Fibroblast of skin of left quadriceps (primary cell): ENCODE data around the gene CARD11.

ENCODE experiments used
- DNase-seq, 2 experiments: peaks; one replicate each; pipeline ENCODE4 v3.0.0-alpha.2; 2013; ENCODE audit warnings: low read depth in 2 of 2

CARD11 gene

GRCh38 chr7:2982401-2982800 lies 61.3 kb downstream of the CARD11 start:
- DNase-seq = no peak

GRCh38 chr7:2981103-2981480 lies 62.6 kb downstream of the CARD11 start:
- no peak for DNase-seq

GRCh38 chr7:2980401-2981102 lies 63.1 kb downstream of the CARD11 start:
- no peak for DNase-seq

GRCh38 chr7:2979951-2980350 lies 63.7 kb downstream of the CARD11 start:
- no peak for DNase-seq

GRCh38 chr7:2979201-2979631 lies 64.5 kb downstream of the CARD11 start:
- DNase-seq = no peak

- DNase-seq = no peak
Observed at GRCh38 chr7:2978408-2978807, 65.3 kb downstream of the CARD11 start.

- no peak for DNase-seq
Observed at GRCh38 chr7:2975821-2976371, 67.8 kb downstream of the CARD11 start.

- no peak for DNase-seq
Observed at GRCh38 chr7:2974093-2974819, 69.4 kb downstream of the CARD11 start.

- no peak for DNase-seq
Observed at GRCh38 chr7:2972835-2973161, 70.9 kb downstream of the CARD11 start.

GRCh38 chr7:2971914-2972834 lies 71.5 kb downstream of the CARD11 start:
- no peak for DNase-seq

GRCh38 chr7:2970861-2971260 lies 72.8 kb downstream of the CARD11 start:
- no peak for DNase-seq

GRCh38 chr7:2970307-2970664 lies 73.4 kb downstream of the CARD11 start:
- DNase-seq = no peak

GRCh38 chr7:2969398-2970306 lies 74.0 kb downstream of the CARD11 start:
- no peak for DNase-seq

- no peak for DNase-seq
Observed at GRCh38 chr7:2968616-2969397, 74.9 kb downstream of the CARD11 start.

GRCh38 chr7:2968176-2968575 lies 75.5 kb downstream of the CARD11 start:
- DNase-seq = no peak

- no peak for DNase-seq
Observed at GRCh38 chr7:2967705-2968104, 76.0 kb downstream of the CARD11 start.

- no peak for DNase-seq
Observed at GRCh38 chr7:2967253-2967652, 76.4 kb downstream of the CARD11 start.

- no peak for DNase-seq
Observed at GRCh38 chr7:2966466-2967078, 77.1 kb downstream of the CARD11 start.

GRCh38 chr7:2965745-2966270 lies 77.9 kb downstream of the CARD11 start:
- DNase-seq = no peak

GRCh38 chr7:2965301-2965700 lies 78.4 kb downstream of the CARD11 start:
- DNase-seq = no peak
